Right lobe of liver (tissue), 6 donors: Measurements from ENCODE around the gene RERE. TPM values are rescaled to one million over a fixed set of nuclear protein-coding genes. Genes with fewer than 3 reads are reported as not detected.
A peak's percentile ranks its signal among the peaks of the same experiment; 100 is the strongest.

Experiments
- ATAC-seq, 4 donors: fragments of 200-7000 bp; cut with Tn5 transposase; one replicate each; pipeline ENCODE4 v1.9.1; 2020; ENCODE audit warnings: mild to moderate bottlenecking in 4 of 4, moderate library complexity in 4 of 4
- DNase-seq, 3 donors: peaks; one replicate each; pipeline ENCODE4 v3.0.0-alpha.2; 2020
- H3K27ac ChIP-seq, 3 donors: fragments of 200-600 bp; one replicate each; pipeline ENCODE4 v1.8.0; 2022
- H3K27me3 ChIP-seq, 2 donors: fragments of 200-600 bp; one replicate each; pipeline ENCODE4 v1.8.0; 2022
- H3K36me3 ChIP-seq, 4 donors: fragments of 200-600 bp; sonication (generic) in 1 of 4; one replicate each; pipeline versions ENCODE4 v1.5.1 to v1.8.0; 2017 to 2022; ENCODE audit warnings: control low read depth in 1 of 4
- H3K4me1 ChIP-seq, 4 donors: fragments of 200-600 bp; sonication (generic) in 1 of 4; one replicate each; pipeline versions ENCODE4 v1.5.1 to v1.8.0; 2017 to 2022; ENCODE audit warnings: control low read depth in 1 of 4
- H3K4me3 ChIP-seq, 3 donors: fragments of 200-600 bp; one replicate each; pipeline ENCODE4 v1.8.0; 2022
- H3K9me3 ChIP-seq, 4 donors: fragments of 200-600 bp; sonication (generic) in 1 of 4; one replicate each; pipeline versions ENCODE4 v1.5.1 to v1.8.0; 2017 to 2022; ENCODE audit warnings: control low read depth in 1 of 4
- CTCF ChIP-seq, 4 donors: fragments of 200-600 bp in 3 of 4; fragments of 450-650 bp in 1 of 4; IDR thresholded peaks; one replicate each; pipeline versions ENCODE4 v1.5.1 to v1.8.0; 2016 to 2022; ENCODE audit warnings: antibody characterized with exemption in 4 of 4, mild to moderate bottlenecking in 2 of 4
- POLR2A ChIP-seq: fragments of 450-650 bp; IDR thresholded peaks from one replicate; pipeline ENCODE4 v1.6.1; 2017; ENCODE audit warnings: antibody characterized with exemption, mild to moderate bottlenecking
- WGBS: methylation state at CpG from one replicate; pipeline ENCODE4 v1.1.6; 2018; ENCODE audit warnings: low coverage, low lambda C conversion rate; ENCODE audit not compliant: insufficient coverage; ENCODE audit errors: missing lambda C conversion rate; 5-methylcytosine and 5-hydroxymethylcytosine counted together
- intact Hi-C, 2 donors: fragments of 100-400 bp; cut with DNase I; formaldehyde crosslinking; loops; one replicate each; pipeline versions ENCODE4 v1.11.2 to v1.14.1; 2022
- total RNA-seq, 6 experiments: library from RNA; depleted of rRNA in 2 of 6; stranded (reverse); fragments of >200 nt in 2 of 6; fragmentation: NEBNext Ultra II Directional in 3 of 6; extraction: Animal tissue kit (Norgen Biotek cat#: 25700) in 3 of 6; gene quantifications; one replicate each; pipeline versions ENCODE4 v1.1.0 to v1.2.4, GENCODE V29; 2016 to 2023
- donor health status: DM: no; HTN: yes; CAD: no.
- donor health status: DM: no; HTN: no; CAD: no.
- donor health status: DM: no; HTN: no; CAD: no.
- donor health status: DM: no; HTN: yes; CAD: no.
- donor health status: DM: no; HTN: yes; CAD: no.

The RERE gene
- total RNA-seq, 6 experiments from 2014 or later: 17.5 to 38.4 (median 25.0) TPM

DNA sequence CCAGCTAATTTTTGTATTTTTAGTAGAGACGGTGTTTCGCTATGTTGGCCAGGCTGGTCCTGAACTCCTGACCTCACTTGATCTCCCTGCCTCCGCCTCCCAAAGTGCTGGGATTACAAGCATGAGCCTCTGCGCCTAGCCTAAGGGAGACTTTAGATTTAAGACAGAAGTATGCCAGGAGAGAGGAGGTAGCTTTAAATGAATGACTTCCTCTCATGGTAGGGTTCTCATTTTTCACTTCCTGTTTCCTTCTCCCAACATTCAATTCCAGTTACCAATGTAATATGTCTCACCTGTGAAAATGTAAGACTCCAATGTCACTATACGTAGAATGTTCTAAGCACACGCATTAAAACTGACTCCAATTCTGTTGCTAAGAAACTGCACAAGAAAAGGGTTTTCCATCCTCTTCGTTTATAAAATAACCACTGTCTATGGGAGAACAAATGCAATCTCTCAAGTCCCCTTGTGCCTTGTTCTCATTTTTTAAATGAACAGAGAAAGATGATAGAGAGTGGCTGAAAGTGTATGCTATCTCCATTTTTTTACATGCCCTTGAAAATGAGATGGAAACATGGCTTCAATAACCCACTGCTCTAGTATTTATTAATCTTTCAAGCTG, 359.6 kb downstream of the RERE start:
- no peak overlapping the region for H3K27ac ChIP-seq
- H3K9me3 ChIP-seq: no peaks in the 10 kb centered on the region
- peaks cover 0 to 2% (median 0%) of the 10 kb centered on the region in 4 donors for H3K4me1 ChIP-seq
- intact Hi-C loops: no loop called here
- no peaks in the 10 kb centered on the region for H3K36me3 ChIP-seq
- peak in 1 of 4 donors; percentile 28 for ATAC-seq
- no peaks in the 10 kb centered on the region for H3K27me3 ChIP-seq
- no peak for TF ChIP-seq POLR2A
- TF ChIP-seq CTCF (IDR thresholded peaks at IDR 0.05): no peak
- WGBS: 72% methylated on average over 5 of the region's 7 CpGs
- DNase-seq: no peak
- no peak overlapping the region for H3K4me3 ChIP-seq

GRCh38 chr1:8456991-8457390, 360.4 kb downstream of the RERE start:
- intact Hi-C loops: no loop called here
- Histone ChIP-seq H3K4me3 (no peak overlapping the region), H3K36me3 (no peaks in the 10 kb centered on the region), H3K27ac (no peak overlapping the region), H3K9me3 (no peaks in the 10 kb centered on the region), H3K4me1 (no peaks in the 10 kb centered on the region), H3K27me3 (no peaks in the 10 kb centered on the region)
- ATAC-seq (no peak), DNase-seq (no peak)
- no peak for TF ChIP-seq POLR2A
- TF ChIP-seq CTCF (IDR thresholded peaks at IDR 0.05): no peak
- WGBS: 78% methylated on average over 1 of the region's 1 CpG

DNA sequence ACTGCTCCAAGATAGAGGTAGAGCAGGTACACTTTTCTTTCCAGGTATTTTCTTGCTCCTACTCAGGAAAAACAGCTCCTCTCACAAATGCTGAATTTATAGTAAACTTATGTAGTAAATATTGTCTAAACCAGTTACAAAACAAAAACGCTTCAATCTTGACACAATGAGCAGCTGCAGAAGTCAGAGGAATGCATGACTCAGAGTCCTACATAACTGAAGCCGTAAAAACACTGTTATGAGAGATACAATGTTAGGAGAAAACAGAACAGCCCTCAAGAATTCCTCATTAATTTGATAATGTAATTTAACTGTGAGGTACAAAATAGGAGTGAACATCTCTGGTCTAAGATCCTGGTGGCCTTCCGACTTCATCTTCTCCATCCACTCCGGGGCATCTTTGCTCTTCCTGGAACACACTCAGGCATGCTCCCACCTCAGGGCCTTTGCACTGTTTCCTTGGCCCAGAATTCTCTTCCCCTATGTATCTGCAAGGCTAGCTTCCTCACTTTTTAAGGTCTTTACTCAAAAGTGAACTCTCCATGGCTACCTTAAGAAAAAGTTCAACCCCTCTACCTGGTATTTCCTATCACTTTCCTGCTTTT, 361.0 kb downstream of the RERE start:
- Histone ChIP-seq H3K27me3 (no peaks in the 10 kb centered on the region), H3K36me3 (no peaks in the 10 kb centered on the region), H3K4me1 (no peaks in the 10 kb centered on the region), H3K4me3 (no peak overlapping the region), H3K9me3 (no peaks in the 10 kb centered on the region), H3K27ac (no peak overlapping the region)
- DNase-seq (no peak), ATAC-seq (no peak)
- TF ChIP-seq POLR2A: no peak
- TF ChIP-seq CTCF (IDR thresholded peaks at IDR 0.05): no peak
- intact Hi-C loops: no loop called here
- 67% methylated on average over 4 of the region's 4 CpGs for WGBS

- intact Hi-C loops: no loop called here
- 84% methylated on average over 5 of the region's 7 CpGs for WGBS
- no peaks in the 10 kb centered on the region for H3K4me1 ChIP-seq
- TF ChIP-seq POLR2A: no peak
- H3K27ac ChIP-seq: no peak overlapping the region
- H3K4me3 ChIP-seq: no peak overlapping the region
- no peaks in the 10 kb centered on the region for H3K27me3 ChIP-seq
- no peaks in the 10 kb centered on the region for H3K9me3 ChIP-seq
- DNase-seq (no peak), ATAC-seq (no peak)
- no peaks in the 10 kb centered on the region for H3K36me3 ChIP-seq
These were observed 361.6 kb downstream of the RERE start for GRCh38 chr1:8455700-8456307.

GRCh38 chr1:8450312-8450711, 367.1 kb downstream of the RERE start:
- WGBS: 85% methylated on average over 11 of the region's 11 CpGs
- no peak overlapping the region for H3K27ac ChIP-seq
- H3K27me3 ChIP-seq: no peaks in the 10 kb centered on the region
- H3K9me3 ChIP-seq: no peaks in the 10 kb centered on the region
- H3K36me3 ChIP-seq: no peaks in the 10 kb centered on the region
- no peak for DNase-seq
- TF ChIP-seq CTCF (IDR thresholded peaks at IDR 0.05) (no peak), POLR2A (no peak)
- no peaks in the 10 kb centered on the region for H3K4me1 ChIP-seq
- H3K4me3 ChIP-seq: no peak overlapping the region
- no peak for ATAC-seq
- intact Hi-C loops: no loop called here
